IPS-18c (cell line): Measurements from ENCODE around the gene NMRK1.

ENCODE experiments used
- H3K4me3 ChIP-seq: 2 replicates; pipeline ENCODE4 v1.7.0; 2013; ENCODE audit warnings: low read depth, mild to moderate bottlenecking, low read length, moderate library complexity; ENCODE audit not compliant: insufficient read depth
- H3K9me3 ChIP-seq: one replicate; pipeline ENCODE4 v1.6.1; 2013; ENCODE audit warnings: mild to moderate bottlenecking, low read length, moderate library complexity; ENCODE audit not compliant: control insufficient read depth, insufficient read depth

NMRK1 gene

DNA sequence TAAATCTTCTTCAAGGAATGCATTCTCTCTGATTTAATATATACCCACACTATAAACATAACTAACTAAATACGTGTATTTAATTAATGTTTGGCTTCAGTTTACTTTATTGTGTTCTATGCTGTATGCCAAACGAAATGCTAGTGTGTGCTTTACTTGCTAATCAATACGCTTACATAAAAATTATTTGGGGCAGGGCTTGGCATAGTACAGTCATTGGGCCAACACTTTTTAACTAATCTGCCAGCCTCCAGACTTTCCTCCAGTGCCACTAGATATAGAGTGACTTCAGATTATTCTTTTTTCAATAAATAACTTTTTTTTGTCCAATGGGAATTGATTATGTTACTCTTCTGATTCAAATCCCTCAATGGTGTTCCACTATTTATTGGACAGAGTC lies 51.2 kb downstream of the NMRK1 start:
- Histone ChIP-seq H3K4me3 (no peak overlapping the region), H3K9me3 (no peaks in the 10 kb centered on the region)

DNA sequence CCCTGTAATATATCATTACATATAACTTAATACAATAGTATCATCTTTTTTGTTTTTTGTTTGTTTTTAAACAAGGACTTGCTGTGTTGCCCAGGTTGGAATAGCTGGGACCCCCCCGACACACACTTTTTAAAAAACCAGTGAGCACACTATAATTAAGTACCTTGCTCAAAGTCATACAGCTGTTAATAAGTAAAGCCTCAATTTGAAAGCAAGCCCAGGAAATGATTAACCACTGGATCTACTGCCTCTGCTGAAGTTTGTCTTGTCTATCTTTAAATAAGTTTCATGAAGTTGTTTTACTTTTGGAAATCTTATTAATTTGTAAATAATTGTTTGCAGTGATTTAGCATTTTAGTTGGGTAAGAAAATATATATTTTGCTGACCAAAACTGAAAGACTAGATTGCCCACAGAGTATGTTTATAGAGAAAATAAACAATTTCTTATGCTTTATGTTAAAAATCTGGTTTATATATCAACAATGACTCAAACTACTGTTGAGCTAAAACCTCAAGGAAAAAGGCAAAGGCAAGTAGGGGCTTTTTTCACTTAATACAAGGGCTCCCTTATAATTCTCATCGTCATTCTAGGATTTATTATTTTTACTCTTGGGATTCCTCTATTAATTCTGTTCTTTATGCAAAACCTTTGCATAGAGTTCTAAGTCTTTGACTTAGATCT lies 54.0 kb downstream of the NMRK1 start:
- Histone ChIP-seq H3K9me3 (no peaks in the 10 kb centered on the region), H3K4me3 (no peak overlapping the region)

DNA sequence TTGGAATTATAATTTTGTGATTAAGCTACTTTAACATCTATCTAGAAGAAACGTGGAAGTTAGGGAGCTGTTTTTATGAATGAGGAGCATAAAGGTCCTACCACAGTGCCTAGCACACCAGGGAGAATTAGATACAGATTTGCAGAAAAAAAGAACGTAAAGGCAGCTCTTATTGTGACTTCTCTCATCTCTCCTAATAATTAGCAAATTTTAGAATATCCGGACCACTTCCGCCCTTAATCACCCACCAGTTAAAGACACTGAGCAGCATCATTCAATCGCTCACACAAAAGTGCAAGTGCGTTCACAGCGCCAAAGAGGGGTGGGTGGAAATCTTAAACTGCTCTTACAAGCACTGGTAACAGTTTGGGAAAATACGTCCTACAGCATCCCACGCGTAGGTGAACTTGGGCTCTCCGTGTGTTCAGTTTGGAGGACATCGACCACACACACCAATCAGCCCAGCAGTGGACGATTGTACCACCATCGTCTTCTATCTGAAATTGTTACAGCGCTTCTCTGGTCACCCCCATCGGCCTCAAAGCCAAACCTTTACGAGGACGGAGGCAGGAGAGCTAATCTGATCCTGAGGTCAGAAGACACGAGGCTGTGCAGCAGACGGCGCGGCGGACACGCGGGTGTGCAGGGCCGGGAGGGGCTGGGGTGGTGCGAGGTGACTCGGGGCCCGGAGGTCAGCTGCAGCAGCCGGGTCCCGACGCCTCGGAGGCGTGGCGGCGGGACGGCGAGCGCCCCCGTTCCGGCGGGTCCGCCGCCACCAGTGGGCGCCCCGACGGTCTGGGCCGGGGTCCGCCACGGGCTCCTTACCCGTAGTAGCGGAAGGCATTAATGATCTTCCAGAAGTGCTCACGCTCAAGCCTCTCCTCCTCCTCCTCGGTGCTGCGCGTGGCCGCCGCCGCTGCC lies 60.5 kb downstream of the NMRK1 start:
- H3K4me3 ChIP-seq = peak overlapping the region; percentile 58
- no peaks in the 10 kb centered on the region for H3K9me3 ChIP-seq

DNA sequence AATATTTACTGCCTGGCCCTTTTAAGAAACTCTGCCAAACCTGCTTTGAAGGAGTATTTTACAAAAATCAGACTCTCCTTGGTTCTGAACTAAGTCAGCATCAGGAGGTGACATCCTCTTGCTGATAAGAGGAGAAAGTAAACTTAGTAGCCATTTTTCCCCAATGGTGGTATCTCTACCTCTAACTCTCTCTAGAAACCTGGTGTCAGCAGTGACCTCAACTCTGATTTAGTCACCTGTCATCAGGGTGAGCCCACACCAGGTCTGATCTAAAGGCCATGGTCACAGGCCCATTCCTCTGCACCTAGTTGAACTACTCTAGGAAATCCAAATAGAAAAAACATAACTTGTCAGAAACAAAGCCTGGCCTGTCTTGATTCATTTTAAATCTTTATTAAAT lies 64.1 kb downstream of the NMRK1 start:
- no peak overlapping the region for H3K4me3 ChIP-seq

DNA sequence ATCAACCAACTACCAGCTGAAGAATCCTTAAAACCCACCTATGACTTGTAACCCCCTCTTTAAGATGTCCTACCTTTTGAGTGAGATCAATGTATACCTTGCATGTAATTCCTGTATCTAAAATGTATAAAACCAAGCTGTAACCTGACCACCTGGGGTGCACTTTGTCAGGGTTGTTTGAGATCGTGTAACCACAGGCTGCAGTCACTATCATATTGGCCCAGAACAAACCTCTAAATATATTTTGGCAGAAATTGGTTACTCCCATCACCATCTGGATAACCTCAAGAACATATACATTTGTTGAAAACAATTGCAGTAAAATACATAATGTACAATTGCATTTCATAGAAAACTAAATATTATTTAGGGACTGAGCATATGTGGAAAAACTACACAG lies 68.3 kb downstream of the NMRK1 start:
- no peaks in the 10 kb centered on the region for H3K9me3 ChIP-seq
- no peak overlapping the region for H3K4me3 ChIP-seq

More for the DNA sequence above, 64.1 kb downstream of the NMRK1 start:
- H3K9me3 ChIP-seq = no peaks in the 10 kb centered on the region

DNA sequence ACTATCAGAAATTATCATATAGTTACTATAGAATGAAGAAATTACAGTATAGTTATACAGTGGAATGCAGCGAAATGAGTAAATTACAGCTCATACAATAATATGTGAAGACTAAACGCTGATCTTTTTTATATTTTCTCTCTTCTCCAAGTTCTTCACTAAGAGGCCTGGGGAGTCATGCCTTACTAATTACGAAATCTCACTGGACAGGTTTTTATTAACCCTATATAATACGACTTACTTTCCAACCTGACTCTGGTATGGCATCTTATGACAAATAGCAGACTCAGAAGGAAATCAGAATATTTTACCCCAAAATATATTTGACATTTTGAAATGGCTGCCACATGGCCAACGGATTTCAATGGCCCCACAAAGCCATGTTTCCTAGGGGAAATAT lies 68.9 kb downstream of the NMRK1 start:
- Histone ChIP-seq H3K4me3 (no peak overlapping the region), H3K9me3 (no peaks in the 10 kb centered on the region)

DNA sequence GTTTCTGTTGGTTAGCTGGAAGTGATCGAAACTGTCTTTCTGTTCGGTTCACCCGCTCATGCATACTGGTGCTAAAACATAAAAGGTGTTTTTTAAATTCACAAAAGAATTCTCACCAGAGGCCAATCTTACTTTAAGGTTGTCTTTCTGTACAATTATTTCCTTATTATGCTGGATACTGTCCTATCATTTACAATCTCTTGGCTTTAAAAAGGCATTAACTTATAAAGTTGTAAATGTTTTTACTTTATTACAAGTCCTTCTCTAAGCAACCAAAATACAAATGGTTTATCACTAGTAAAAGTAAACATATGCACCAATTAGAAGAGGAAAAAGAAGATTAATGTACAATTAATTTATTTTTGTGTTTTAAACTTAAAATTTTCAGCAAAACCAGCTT lies 70.6 kb downstream of the NMRK1 start:
- no peaks in the 10 kb centered on the region for H3K9me3 ChIP-seq
- H3K4me3 ChIP-seq = no peak overlapping the region

DNA sequence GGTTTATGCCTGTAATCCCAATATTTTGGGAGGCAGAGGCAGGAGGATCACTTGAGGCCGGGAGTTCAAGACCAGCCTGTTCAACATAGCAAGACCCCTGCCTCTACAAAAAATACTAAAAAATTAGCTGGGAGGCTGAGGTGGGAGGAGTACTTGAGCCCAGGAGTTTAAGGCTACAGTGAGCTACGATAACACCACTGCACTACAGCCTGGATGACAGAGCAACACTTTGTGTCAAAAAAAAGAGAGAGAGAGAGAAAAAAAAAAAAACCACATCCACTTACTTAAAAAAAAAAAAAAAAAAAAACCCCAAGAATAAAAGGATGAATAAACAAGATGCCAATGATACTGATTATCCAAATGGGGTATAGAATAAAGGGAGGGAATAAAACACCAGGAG lies 74.2 kb downstream of the NMRK1 start:
- H3K9me3 ChIP-seq = no peaks in the 10 kb centered on the region

More for the DNA sequence above, 74.2 kb downstream of the NMRK1 start:
- no peak overlapping the region for H3K4me3 ChIP-seq
